GM19099 (cell line): Measurements from ENCODE around the gene ZNF408.

ENCODE experiments used
- POLR2A ChIP-seq: IDR thresholded peaks from 3 replicates; pipeline ENCODE4 v1.6.1; 2011; ENCODE audit warnings: low read depth; ENCODE audit not compliant: insufficient read length; ENCODE audit errors: extremely low read depth

Gene ZNF408

GRCh38 chr11:46727952-46728658, 27.3 kb downstream of the ZNF408 start:
- no peak for TF ChIP-seq POLR2A

- TF ChIP-seq POLR2A: no peak
Measured at GRCh38 chr11:46728659-46729040, 27.8 kb downstream of the ZNF408 start.

- no peak for TF ChIP-seq POLR2A
Measured at GRCh38 chr11:46729110-46730027, 28.5 kb downstream of the ZNF408 start.

- TF ChIP-seq POLR2A: no peak
Measured at GRCh38 chr11:46731545-46731944, 30.7 kb downstream of the ZNF408 start.

- no peak for TF ChIP-seq POLR2A
Measured at GRCh38 chr11:46733234-46733633, 32.4 kb downstream of the ZNF408 start.

- TF ChIP-seq POLR2A: no peak
Measured at GRCh38 chr11:46736146-46736545, 35.3 kb downstream of the ZNF408 start.

- no peak for TF ChIP-seq POLR2A
Measured at GRCh38 chr11:46736615-46737014, 35.8 kb downstream of the ZNF408 start.

GRCh38 chr11:46737699-46738098, 36.9 kb downstream of the ZNF408 start:
- TF ChIP-seq POLR2A: no peak

- TF ChIP-seq POLR2A: no peak
Measured at GRCh38 chr11:46738887-46739286, 38.1 kb downstream of the ZNF408 start.

GRCh38 chr11:46741600-46742484, 41.0 kb downstream of the ZNF408 start:
- TF ChIP-seq POLR2A: no peak

GRCh38 chr11:46743043-46743442, 42.2 kb downstream of the ZNF408 start:
- TF ChIP-seq POLR2A: no peak

GRCh38 chr11:46743693-46744339, 43.0 kb downstream of the ZNF408 start:
- no peak for TF ChIP-seq POLR2A

- TF ChIP-seq POLR2A: no peak
Measured at GRCh38 chr11:46745328-46745727, 44.5 kb downstream of the ZNF408 start.

GRCh38 chr11:46745995-46746394, 45.2 kb downstream of the ZNF408 start:
- TF ChIP-seq POLR2A: no peak
